ENCODE results near the gene HSPA2. TPM values are rescaled to one million over a fixed set of nuclear protein-coding genes. Genes with fewer than 3 reads are reported as not detected.
"Not testable (repeated sequence)": the region's sequence is repeated elsewhere in the genome, so short reads cannot be mapped to it uniquely, and the experiment has no call there.

HSPA2 gene
- total RNA-seq, 2 donors from 2014 or later: 52.7 to 61.7 TPM

GRCh38 chr14:64549791-64550620, 9.5 kb downstream of the HSPA2 start, which contains the start of gene PPP1R36:
Gene PPP1R36, plus strand, starts transcription at chr14:64549961. Its CDS starts 37 bp downstream, at chr14:64549998.
- ATAC-seq (peak; percentile 96), DNase-seq (peak; percentile 72 to 86)
- intact Hi-C loops (cut with DNase I, micrococcal nuclease): no loop called here

- intact Hi-C loops (cut with DNase I, micrococcal nuclease): no loop called here
- ATAC-seq (peak; percentile 28), DNase-seq (no peak)
Measured at GRCh38 chr14:64550621-64551333, 10.2 kb downstream of the HSPA2 start.

- ATAC-seq (peak; percentile 63), DNase-seq (no peak)
- intact Hi-C loops (cut with DNase I, micrococcal nuclease): no loop called here
Measured at GRCh38 chr14:64554556-64554955, 14.0 kb downstream of the HSPA2 start.

GRCh38 chr14:64556526-64556925, 16.0 kb downstream of the HSPA2 start:
- no peak for ATAC-seq
- DNase-seq: no peak
- intact Hi-C loops (cut with DNase I, micrococcal nuclease): no loop called here

GRCh38 chr14:64558216-64558615, 17.7 kb downstream of the HSPA2 start:
- intact Hi-C loops (cut with DNase I, micrococcal nuclease); ATAC-seq; DNase-seq: not testable (repeated sequence)

- no peak for ATAC-seq
- intact Hi-C loops (cut with DNase I, micrococcal nuclease): no loop called here
Measured at GRCh38 chr14:64561631-64562030, 21.1 kb downstream of the HSPA2 start.

GRCh38 chr14:64562436-64562835, 21.9 kb downstream of the HSPA2 start:
- intact Hi-C loops (cut with DNase I, micrococcal nuclease): no loop called here
- DNase-seq: no peak
- peak; percentile 98 for ATAC-seq

More at GRCh38 chr14:64561631-64562030, 21.1 kb downstream of the HSPA2 start:
- DNase-seq: no peak

GRCh38 chr14:64563696-64564095, 23.2 kb downstream of the HSPA2 start:
- ATAC-seq (no peak), DNase-seq (no peak)
- intact Hi-C loops (cut with DNase I, micrococcal nuclease): no loop called here

GRCh38 chr14:64566651-64567122, 26.1 kb downstream of the HSPA2 start:
- no peak for DNase-seq
- intact Hi-C loops (cut with DNase I, micrococcal nuclease): no loop called here
- no peak for ATAC-seq

- ATAC-seq (no peak), DNase-seq (no peak)
- intact Hi-C loops (cut with DNase I, micrococcal nuclease): no loop called here
Measured at GRCh38 chr14:64569138-64569631, 28.6 kb downstream of the HSPA2 start.

- ATAC-seq; DNase-seq; intact Hi-C loops (cut with DNase I, micrococcal nuclease): not testable (repeated sequence)
Measured at GRCh38 chr14:64569646-64570045, 29.1 kb downstream of the HSPA2 start.

GRCh38 chr14:64572386-64573104, 32.0 kb downstream of the HSPA2 start:
- DNase-seq (no peak), ATAC-seq (no peak)
- intact Hi-C loops (cut with DNase I, micrococcal nuclease): no loop called here

GRCh38 chr14:64573109-64573508, 32.6 kb downstream of the HSPA2 start:
- ATAC-seq: no peak
- DNase-seq: no peak
- intact Hi-C loops (cut with DNase I, micrococcal nuclease): no loop called here

- ATAC-seq: no peak
- intact Hi-C loops (cut with DNase I, micrococcal nuclease): no loop called here
Measured at GRCh38 chr14:64574371-64575107, 34.0 kb downstream of the HSPA2 start.

GRCh38 chr14:64577211-64577610, 36.7 kb downstream of the HSPA2 start:
- ATAC-seq (no peak), DNase-seq (no peak)
- intact Hi-C loops (cut with DNase I, micrococcal nuclease): no loop called here

More at GRCh38 chr14:64574371-64575107, 34.0 kb downstream of the HSPA2 start:
- no peak for DNase-seq

GRCh38 chr14:64580467-64580866, 39.9 kb downstream of the HSPA2 start:
- DNase-seq: no peak
- ATAC-seq: no peak
- intact Hi-C loops (cut with DNase I, micrococcal nuclease): no loop called here

- no peak for DNase-seq
Measured at GRCh38 chr14:64581363-64581762, 40.8 kb downstream of the HSPA2 start.

GRCh38 chr14:64581817-64582216, 41.3 kb downstream of the HSPA2 start:
- no peak for ATAC-seq
- intact Hi-C loops (cut with DNase I, micrococcal nuclease): no loop called here

More at GRCh38 chr14:64581363-64581762, 40.8 kb downstream of the HSPA2 start:
- intact Hi-C loops (cut with DNase I, micrococcal nuclease): no loop called here
- ATAC-seq: no peak

More at GRCh38 chr14:64581817-64582216, 41.3 kb downstream of the HSPA2 start:
- DNase-seq: no peak

Measured in left colon (tissue), 2 donors.